K562 (cell line): ENCODE data around the gene SLC13A4. TPM values are rescaled to one million over a fixed set of nuclear protein-coding genes. Genes with fewer than 3 reads are reported as not detected.

Source experiments
- CBX2 ChIP-seq: fragments of 200-600 bp; sonication (generic); IDR thresholded peaks from one replicate; pipeline ENCODE4 v1.6.1; 2012; ENCODE audit warnings: mild to moderate bottlenecking, low read length, inconsistent platforms; ENCODE audit not compliant: insufficient read depth, poor library complexity, severe bottlenecking
- CREM ChIP-seq: IDR thresholded peaks from 2 replicates; pipeline ENCODE4 v1.6.1; 2014; ENCODE audit warnings: antibody characterized with exemption, low read depth
- FOXA3 ChIP-seq, 2 experiments: fragments of 450-650 bp in 1 of 2; sonication (generic) in 1 of 2; formaldehyde crosslinking; IDR thresholded peaks in 1 of 2; conservative IDR thresholded peaks in 1 of 2; 2 replicates each; pipeline versions ENCODE4 v1.4.0 to v1.8.0; 2020 to 2022; ENCODE audit warnings: mild to moderate bottlenecking in 2 of 2, missing genetic modification reagents in 1 of 2
- GTF2E2 ChIP-seq: fragments of 200-800 bp; sonication (Bioruptor generic); IDR thresholded peaks from 2 replicates; pipeline ENCODE4 v1.6.1; 2016; ENCODE audit warnings: missing genetic modification characterization, missing compliant biosample characterization
- KLF1 ChIP-seq: fragments of 450-650 bp; IDR thresholded peaks from 2 replicates; pipeline ENCODE4 v1.6.1; 2016; ENCODE audit warnings: missing genetic modification characterization, missing compliant biosample characterization
- MAFK ChIP-seq: IDR thresholded peaks from 2 replicates; pipeline ENCODE4 v1.6.1; 2011; ENCODE audit warnings: low read length, improper control_type of control experiment
- NFE2L1 ChIP-seq: fragments of 450-650 bp; IDR thresholded peaks from 2 replicates; pipeline ENCODE4 v1.6.1; 2016; ENCODE audit warnings: missing genetic modification characterization, low read depth, mild to moderate bottlenecking, missing compliant biosample characterization, moderate library complexity, borderline replicate concordance
- NR3C1 ChIP-seq: sonication (generic); formaldehyde crosslinking; IDR thresholded peaks from 2 replicates; pipeline ENCODE4 v1.8.1; 2022; ENCODE audit warnings: missing genetic modification reagents
- POLR2B ChIP-seq: fragments of 450-650 bp; IDR thresholded peaks from 2 replicates; pipeline ENCODE4 v1.6.1; 2018; ENCODE audit warnings: low read depth; ENCODE audit not compliant: partially characterized antibody
- PTTG1 ChIP-seq: fragments of 450-650 bp; IDR thresholded peaks from 2 replicates; pipeline ENCODE4 v1.6.1; 2016; ENCODE audit warnings: low read depth, mild to moderate bottlenecking, missing genetic modification characterization, missing compliant biosample characterization
- RAD21 ChIP-seq, 2 experiments: fragments of 250-450 bp in 1 of 2; fragments of 450-650 bp in 1 of 2; sonication (Bioruptor Pico) in 1 of 2; formaldehyde crosslinking in 1 of 2; IDR thresholded peaks in 1 of 2; conservative IDR thresholded peaks in 1 of 2; 2 replicates each; pipeline versions ENCODE4 v1.4.0 to v1.8.0; 2020 to 2022; ENCODE audit warnings: mild to moderate bottlenecking in 2 of 2, moderate library complexity in 1 of 2
- RAD51 ChIP-seq: fragments of 450-650 bp; IDR thresholded peaks from 2 replicates; pipeline ENCODE4 v1.7.1; 2016; ENCODE audit warnings: low read depth, mild to moderate bottlenecking, borderline replicate concordance
- RB1 ChIP-seq: fragments of 450-650 bp; IDR thresholded peaks from 2 replicates; pipeline ENCODE4 v1.6.1; 2017; ENCODE audit warnings: low read depth, mild to moderate bottlenecking
- SMARCA5 ChIP-seq: fragments of 450-650 bp; IDR thresholded peaks from 2 replicates; pipeline ENCODE4 v1.6.1; 2016
- SREBF2 ChIP-seq: sonication (generic); formaldehyde crosslinking; IDR thresholded peaks from 2 replicates; pipeline ENCODE4 v1.4.0; 2020; ENCODE audit warnings: mild to moderate bottlenecking, missing genetic modification reagents
- U2AF2 ChIP-seq: fragments of 200-400 bp; formaldehyde crosslinking; optimal IDR thresholded peaks from 2 replicates; pipeline ENCODE3; 2017; ENCODE audit warnings: low read depth, mild to moderate bottlenecking, low read length
- WHSC1 ChIP-seq: IDR thresholded peaks from one replicate; pipeline ENCODE4 v1.6.1; 2012; ENCODE audit warnings: low read length, control low read depth, inconsistent platforms
- ZNF282 ChIP-seq: sonication (generic); formaldehyde crosslinking; IDR thresholded peaks from 2 replicates; pipeline ENCODE4 v1.8.1; 2023; ENCODE audit warnings: missing genetic modification reagents
- polyA plus RNA-seq, 8 experiments: library from polyadenylated mRNA; depleted of rRNA in 4 of 8; stranded (reverse) in 5 of 8; unstranded in 3 of 8; fragments of >200 nt; fragmentation: Nextera tagmentation in 2 of 8; fragmentation: Illumina TruSeq in 1 of 8; extraction: Ambion mirVana in 2 of 8; extraction: Trizol in 1 of 8; gene quantifications; 2 replicates each; pipeline versions ENCODE4 v1.2.1 to v1.2.3, GENCODE V29; 2011 to 2014; ENCODE audit warnings: inconsistent platforms in 1 of 8, missing spikeins in 1 of 8
- total RNA-seq, 7 experiments: library from RNA; depleted of rRNA in 6 of 7; stranded (reverse); fragments of >200 nt in 6 of 7; fragmentation: Illumina TruSeq in 2 of 7; extraction: Trizol in 2 of 7; gene quantifications; 2 replicates each; pipeline versions ENCODE4 v1.2.1 to v1.2.3, GENCODE V29; 2011 to 2021; ENCODE audit warnings: low replicate concordance in 1 of 7
- TF ChIP-seq, protein P1 (sequence below): sonication (generic); formaldehyde crosslinking; IDR thresholded peaks from 2 replicates; pipeline ENCODE4 v1.8.1; 2023; ENCODE audit warnings: mild to moderate bottlenecking, missing genetic modification reagents
- TF ChIP-seq, protein P2 (sequence below): fragments of 450-650 bp; IDR thresholded peaks from 2 replicates; pipeline ENCODE4 v1.6.1; 2016; ENCODE audit warnings: low read depth, mild to moderate bottlenecking, moderate library complexity
- TF ChIP-seq, protein P3 (sequence below): IDR thresholded peaks from 2 replicates; pipeline ENCODE4 v1.6.1; 2012; ENCODE audit warnings: low read depth, low read length, improper control_type of control experiment, borderline replicate concordance
- TF ChIP-seq, protein P4 (sequence below), 2 experiments: IDR thresholded peaks; 2 replicates each; pipeline ENCODE4 v1.6.1; 2011; ENCODE audit warnings: borderline replicate concordance in 1 of 2, control low read depth in 1 of 2, low read depth in 1 of 2, low read length in 1 of 2, mild to moderate bottlenecking in 1 of 2, mixed read lengths in 1 of 2, moderate library complexity in 1 of 2; ENCODE audit not compliant: insufficient read depth in 1 of 2, insufficient read length in 1 of 2, poor library complexity in 1 of 2, severe bottlenecking in 1 of 2; ENCODE audit errors: extremely low read depth in 1 of 2
- TF ChIP-seq, protein P5 (sequence below): fragments of 250-450 bp; sonication (Bioruptor Pico); IDR thresholded peaks from 2 replicates; pipeline ENCODE4 v1.9.0; 2021; ENCODE audit warnings: mild to moderate bottlenecking

Gene SLC13A4
- total and polyA plus RNA-seq, 9 of the 15 experiments (the other 6 are each of a cell fraction or from before 2014, with no cell fraction given) = 0.11 to 1.0 (median 0.36) TPM

DNA sequence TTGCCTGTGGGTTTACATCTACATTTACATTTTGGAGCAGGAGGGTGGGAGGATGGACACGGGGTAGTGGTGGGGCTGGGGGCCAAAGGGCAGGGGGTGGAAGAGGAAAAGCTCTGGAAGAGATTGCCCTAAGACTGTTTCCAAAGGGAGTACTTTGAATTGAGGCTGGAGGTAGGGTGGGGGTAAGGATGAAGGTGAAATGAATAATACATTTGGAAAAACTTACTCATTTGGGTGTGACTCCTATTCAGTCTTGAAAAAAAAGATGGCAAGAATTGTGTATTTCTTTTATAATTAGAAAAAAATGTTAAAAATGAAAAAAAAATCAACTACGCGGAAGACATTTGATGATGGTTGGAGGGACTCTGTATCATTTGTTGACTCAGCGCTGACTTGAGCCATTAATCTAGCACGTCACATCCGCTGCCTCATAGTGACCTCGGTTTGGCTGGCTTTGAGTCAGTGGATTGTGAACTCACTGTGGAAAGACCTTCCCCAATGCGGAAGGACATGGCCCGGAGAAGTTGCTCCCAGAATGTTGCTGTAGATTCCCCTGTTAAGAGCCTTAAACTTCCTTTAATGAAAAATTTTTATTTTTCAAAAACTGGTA is 17.8 kb upstream of the SLC13A4 start (continued):
- TF ChIP-seq, protein P1, sequence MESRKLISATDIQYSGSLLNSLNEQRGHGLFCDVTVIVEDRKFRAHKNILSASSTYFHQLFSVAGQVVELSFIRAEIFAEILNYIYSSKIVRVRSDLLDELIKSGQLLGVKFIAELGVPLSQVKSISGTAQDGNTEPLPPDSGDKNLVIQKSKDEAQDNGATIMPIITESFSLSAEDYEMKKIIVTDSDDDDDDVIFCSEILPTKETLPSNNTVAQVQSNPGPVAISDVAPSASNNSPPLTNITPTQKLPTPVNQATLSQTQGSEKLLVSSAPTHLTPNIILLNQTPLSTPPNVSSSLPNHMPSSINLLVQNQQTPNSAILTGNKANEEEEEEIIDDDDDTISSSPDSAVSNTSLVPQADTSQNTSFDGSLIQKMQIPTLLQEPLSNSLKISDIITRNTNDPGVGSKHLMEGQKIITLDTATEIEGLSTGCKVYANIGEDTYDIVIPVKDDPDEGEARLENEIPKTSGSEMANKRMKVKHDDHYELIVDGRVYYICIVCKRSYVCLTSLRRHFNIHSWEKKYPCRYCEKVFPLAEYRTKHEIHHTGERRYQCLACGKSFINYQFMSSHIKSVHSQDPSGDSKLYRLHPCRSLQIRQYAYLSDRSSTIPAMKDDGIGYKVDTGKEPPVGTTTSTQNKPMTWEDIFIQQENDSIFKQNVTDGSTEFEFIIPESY = no peak
- no peak for TF ChIP-seq ZNF282 (CRISPR knock-in tag)
- no peak for TF ChIP-seq SREBF2 (CRISPR knock-in tag)
- TF ChIP-seq RAD21 (CRISPR knock-in tag; conservative IDR thresholded peaks at IDR 0.05 in 1 of 2, IDR thresholded peaks at IDR 0.05 in 1 of 2) = no peak
- TF ChIP-seq, protein P2, sequence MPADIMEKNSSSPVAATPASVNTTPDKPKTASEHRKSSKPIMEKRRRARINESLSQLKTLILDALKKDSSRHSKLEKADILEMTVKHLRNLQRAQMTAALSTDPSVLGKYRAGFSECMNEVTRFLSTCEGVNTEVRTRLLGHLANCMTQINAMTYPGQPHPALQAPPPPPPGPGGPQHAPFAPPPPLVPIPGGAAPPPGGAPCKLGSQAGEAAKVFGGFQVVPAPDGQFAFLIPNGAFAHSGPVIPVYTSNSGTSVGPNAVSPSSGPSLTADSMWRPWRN = no peak
- TF ChIP-seq POLR2B = no peak
- TF ChIP-seq FOXA3 (CRISPR knock-in tag; conservative IDR thresholded peaks at IDR 0.05 in 1 of 2, IDR thresholded peaks at IDR 0.05 in 1 of 2) = peak in 1 of 2 experiments; percentile 68; a peak in 2 of 4 replicates
- TF ChIP-seq, protein P3, sequence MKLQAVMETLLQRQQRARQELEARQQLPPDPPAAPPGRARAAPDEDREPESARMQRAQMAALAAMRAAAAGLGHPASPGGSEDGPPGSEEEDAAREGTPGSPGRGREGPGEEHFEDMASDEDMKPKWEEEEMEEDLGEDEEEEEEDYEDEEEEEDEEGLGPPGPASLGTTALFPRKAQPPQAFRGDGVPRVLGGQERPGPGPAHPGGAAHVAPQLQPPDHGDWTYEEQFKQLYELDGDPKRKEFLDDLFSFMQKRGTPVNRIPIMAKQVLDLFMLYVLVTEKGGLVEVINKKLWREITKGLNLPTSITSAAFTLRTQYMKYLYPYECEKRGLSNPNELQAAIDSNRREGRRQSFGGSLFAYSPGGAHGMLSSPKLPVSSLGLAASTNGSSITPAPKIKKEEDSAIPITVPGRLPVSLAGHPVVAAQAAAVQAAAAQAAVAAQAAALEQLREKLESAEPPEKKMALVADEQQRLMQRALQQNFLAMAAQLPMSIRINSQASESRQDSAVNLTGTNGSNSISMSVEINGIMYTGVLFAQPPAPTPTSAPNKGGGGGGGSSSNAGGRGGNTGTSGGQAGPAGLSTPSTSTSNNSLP = no peak
- no peak for TF ChIP-seq RAD51
- TF ChIP-seq CREM = peak; percentile 97
- TF ChIP-seq WHSC1 = no peak
- TF ChIP-seq, protein P4, sequence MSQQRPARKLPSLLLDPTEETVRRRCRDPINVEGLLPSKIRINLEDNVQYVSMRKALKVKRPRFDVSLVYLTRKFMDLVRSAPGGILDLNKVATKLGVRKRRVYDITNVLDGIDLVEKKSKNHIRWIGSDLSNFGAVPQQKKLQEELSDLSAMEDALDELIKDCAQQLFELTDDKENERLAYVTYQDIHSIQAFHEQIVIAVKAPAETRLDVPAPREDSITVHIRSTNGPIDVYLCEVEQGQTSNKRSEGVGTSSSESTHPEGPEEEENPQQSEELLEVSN (IDR thresholded peaks at IDR 0.05; ENCODE audit: borderline replicate concordance in 1 of 2, extremely low read depth in 1 of 2, insufficient read depth in 1 of 2, insufficient read length in 1 of 2, low read depth in 1 of 2, low read length in 1 of 2, poor library complexity in 1 of 2, severe bottlenecking in 1 of 2) = no peak
- TF ChIP-seq CBX2 = no peak
- TF ChIP-seq MAFK = peak; percentile 39; the same call in 1 of the 2 replicates
- TF ChIP-seq RB1 = no peak
- TF ChIP-seq, protein P5, sequence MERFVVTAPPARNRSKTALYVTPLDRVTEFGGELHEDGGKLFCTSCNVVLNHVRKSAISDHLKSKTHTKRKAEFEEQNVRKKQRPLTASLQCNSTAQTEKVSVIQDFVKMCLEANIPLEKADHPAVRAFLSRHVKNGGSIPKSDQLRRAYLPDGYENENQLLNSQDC (CRISPR knock-in tag) = no peak
- TF ChIP-seq KLF1 (tag) = no peak
- no peak for TF ChIP-seq GTF2E2 (tag)
- TF ChIP-seq NFE2L1 (tag) = no peak
- no peak for TF ChIP-seq SMARCA5
- TF ChIP-seq PTTG1 (tag) = no peak
- no peak for TF ChIP-seq U2AF2
- no peak for TF ChIP-seq NR3C1 (CRISPR knock-in tag)
